ENCODE results near the gene GREB1L. TPM values are rescaled to one million over a fixed set of nuclear protein-coding genes. Genes with fewer than 3 reads are reported as not detected.

The GREB1L gene
- total and polyA plus RNA-seq, 2 donors (not counting 1 experiment from before 2014, with no cell fraction given): not detected

- H3K9me3 ChIP-seq (ENCODE audit: control extremely low read depth in 1 of 3, control insufficient read depth in 2 of 3, insufficient read depth in 1 of 3, low read length in 2 of 3): no peaks in the 10 kb centered on the region
- POLR2A ChIA-PET: no interaction called here
- H2AFZ ChIP-seq (ENCODE audit: insufficient read depth, low read depth, low read length, poor library complexity, severe bottlenecking): no peak overlapping the region
- no peaks in the 10 kb centered on the region for H3K79me2 ChIP-seq (ENCODE audit: control insufficient read depth, insufficient read depth, low read length)
- CTCF ChIA-PET: no interaction called here
- TF ChIP-seq CTCF (IDR thresholded peaks at IDR 0.05) (no peak), EZH2 (IDR thresholded peaks at IDR 0.05; ENCODE audit: borderline replicate concordance, insufficient read depth, low read depth, low read length, poor library complexity, severe bottlenecking) (no peak)
- no peaks in the 10 kb centered on the region for H3K4me1 ChIP-seq (ENCODE audit: control insufficient read depth in 2 of 2, insufficient read depth in 2 of 2, low read length in 2 of 2)
- no peak for DNase-seq
- Mint-ChIP-seq H3K27me3 (peaks cover 22% of the 10 kb centered on the region), H3K4me1 (no peaks in the 10 kb centered on the region), H3K4me3 (no peak overlapping the region), H3K9me3 (ENCODE audit: insufficient read depth) (no peaks in the 10 kb centered on the region), H3K27ac (no peak overlapping the region)
- ATAC-seq (ENCODE audit: low read depth): no peak
- H3K4me3 ChIP-seq (ENCODE audit: control extremely low read depth in 1 of 5, extremely low read depth in 1 of 5, insufficient read depth in 1 of 5, low read depth in 2 of 5, low read length in 4 of 5): no peak overlapping the region
- WGBS (ENCODE audit: insufficient coverage): no CpG with 5 or more reads among the region's 1 CpG
- H3K9ac ChIP-seq (ENCODE audit: low read length): no peak overlapping the region
- H3K27ac ChIP-seq (ENCODE audit: low read length in 2 of 2): no peak overlapping the region
- no peak overlapping the region for H3K4me2 ChIP-seq (replicated peaks; ENCODE audit: low read depth, low read length, poor library complexity, severe bottlenecking)
- H4K20me1 ChIP-seq (ENCODE audit: control insufficient read depth, insufficient read depth, low read length, poor library complexity, severe bottlenecking): no peaks in the 10 kb centered on the region
- no peaks in the 10 kb centered on the region for H3K27me3 ChIP-seq (replicated peaks in 1 of 4; ENCODE audit: control extremely low read depth in 1 of 4, control insufficient read depth in 3 of 4, insufficient read depth in 4 of 4, low read length in 3 of 4)
- intact Hi-C loops (cut with micrococcal nuclease): no loop called here
- H3K36me3 ChIP-seq (replicated peaks in 1 of 2; ENCODE audit: control extremely low read depth in 1 of 2, control insufficient read depth in 1 of 2, extremely low read depth in 1 of 2, insufficient read depth in 2 of 2, low read length in 1 of 2): no peaks in the 10 kb centered on the region
Observed at GRCh38 chr18:21450913-21451312, 208.9 kb downstream of the GREB1L start.

- no peak for TF ChIP-seq EZH2 (IDR thresholded peaks at IDR 0.05; ENCODE audit: borderline replicate concordance, insufficient read depth, low read depth, low read length, poor library complexity, severe bottlenecking)
- TF ChIP-seq CTCF (IDR thresholded peaks at IDR 0.05): no peak
- H3K36me3 ChIP-seq (replicated peaks in 1 of 2; ENCODE audit: control extremely low read depth in 1 of 2, control insufficient read depth in 1 of 2, extremely low read depth in 1 of 2, insufficient read depth in 2 of 2, low read length in 1 of 2): no peaks in the 10 kb centered on the region
- no peak overlapping the region for H3K4me2 ChIP-seq (replicated peaks; ENCODE audit: low read depth, low read length, poor library complexity, severe bottlenecking)
- no peak overlapping the region for H3K27ac ChIP-seq (ENCODE audit: low read length in 2 of 2)
- Mint-ChIP-seq H3K9me3 (ENCODE audit: insufficient read depth) (no peaks in the 10 kb centered on the region), H3K27me3 (peaks cover 22% of the 10 kb centered on the region), H3K27ac (no peak overlapping the region), H3K4me3 (no peak overlapping the region), H3K4me1 (no peaks in the 10 kb centered on the region)
- H4K20me1 ChIP-seq (ENCODE audit: control insufficient read depth, insufficient read depth, low read length, poor library complexity, severe bottlenecking): no peaks in the 10 kb centered on the region
- WGBS (ENCODE audit: insufficient coverage): 100% methylated on average over 1 of the region's 2 CpGs
- intact Hi-C loops (cut with micrococcal nuclease): no loop called here
- H3K9me3 ChIP-seq (ENCODE audit: control extremely low read depth in 1 of 3, control insufficient read depth in 2 of 3, insufficient read depth in 1 of 3, low read length in 2 of 3): no peaks in the 10 kb centered on the region
- no peak overlapping the region for H2AFZ ChIP-seq (ENCODE audit: insufficient read depth, low read depth, low read length, poor library complexity, severe bottlenecking)
- CTCF ChIA-PET: no interaction called here
- H3K27me3 ChIP-seq (replicated peaks in 1 of 4; ENCODE audit: control extremely low read depth in 1 of 4, control insufficient read depth in 3 of 4, insufficient read depth in 4 of 4, low read length in 3 of 4): no peaks in the 10 kb centered on the region
- ATAC-seq (ENCODE audit: low read depth) (no peak), DNase-seq (no peak)
- no peaks in the 10 kb centered on the region for H3K4me1 ChIP-seq (ENCODE audit: control insufficient read depth in 2 of 2, insufficient read depth in 2 of 2, low read length in 2 of 2)
- H3K79me2 ChIP-seq (ENCODE audit: control insufficient read depth, insufficient read depth, low read length): no peaks in the 10 kb centered on the region
- H3K9ac ChIP-seq (ENCODE audit: low read length): no peak overlapping the region
- POLR2A ChIA-PET: no interaction called here
- H3K4me3 ChIP-seq (ENCODE audit: control extremely low read depth in 1 of 5, extremely low read depth in 1 of 5, insufficient read depth in 1 of 5, low read depth in 2 of 5, low read length in 4 of 5): no peak overlapping the region
Observed at GRCh38 chr18:21451851-21452250, 209.8 kb downstream of the GREB1L start.

Measured in B cell (primary cell).